Gastrocnemius medialis (tissue), 4 donors: Measurements from ENCODE around the gene TMIE. TPM values are rescaled to one million over a fixed set of nuclear protein-coding genes. Genes with fewer than 3 reads are reported as not detected.
A peak's percentile ranks its signal among the peaks of the same experiment; 100 is the strongest.

Source experiments
- ATAC-seq, 2 donors: fragments of 150-250 bp; one replicate each; pipeline ENCODE4 v1.9.1; 2016
- DNase-seq, 2 donors: peaks; one replicate each; pipeline ENCODE4 v3.0.0-alpha.2; 2019
- H3K27ac ChIP-seq, 4 donors: fragments of 200-600 bp; sonication (generic); 1 replicate in 1 of 4; 2 replicates in 3 of 4; pipeline ENCODE4 v1.5.1; 2016 to 2018; ENCODE audit warnings: mild to moderate bottlenecking in 2 of 4, moderate library complexity in 1 of 4
- H3K27me3 ChIP-seq, 3 donors: fragments of 200-600 bp; sonication (generic) in 2 of 3; 1 replicate in 1 of 3; 2 replicates in 2 of 3; pipeline versions ENCODE4 v1.5.1 to v1.6.0; 2016 to 2019; ENCODE audit warnings: mild to moderate bottlenecking in 1 of 3, moderate library complexity in 1 of 3
- H3K36me3 ChIP-seq, 2 donors: fragments of 200-600 bp; sonication (generic) in 1 of 2; one replicate each; pipeline ENCODE4 v1.5.1; 2017 to 2018
- H3K4me1 ChIP-seq, 2 donors: fragments of 200-600 bp; sonication (generic) in 1 of 2; one replicate each; pipeline ENCODE4 v1.5.1; 2016 to 2017; ENCODE audit warnings: mild to moderate bottlenecking in 2 of 2
- H3K4me3 ChIP-seq, 4 donors: fragments of 200-600 bp; sonication (generic) in 3 of 4; 1 replicate in 1 of 4; 2 replicates in 3 of 4; pipeline ENCODE4 v1.5.1; 2016 to 2019; ENCODE audit warnings: mild to moderate bottlenecking in 2 of 4
- H3K9me3 ChIP-seq, 3 donors: fragments of 200-600 bp; sonication (generic) in 2 of 3; 1 replicate in 1 of 3; 2 replicates in 2 of 3; pipeline ENCODE4 v1.5.1; 2016 to 2019
- CTCF ChIP-seq, 5 experiments: fragments of 450-650 bp in 3 of 5; fragments of 200-600 bp in 2 of 5; sonication (generic) in 2 of 5; IDR thresholded peaks in 4 of 5; conservative IDR thresholded peaks in 1 of 5; 1 replicate in 4 of 5; 2 replicates in 1 of 5; pipeline ENCODE4 v1.5.1; 2016 to 2019; ENCODE audit warnings: antibody characterized with exemption in 5 of 5, mild to moderate bottlenecking in 3 of 5, moderate library complexity in 3 of 5
- POLR2A ChIP-seq, 2 donors: fragments of 450-650 bp; IDR thresholded peaks; one replicate each; pipeline ENCODE4 v1.6.1; 2017; ENCODE audit warnings: antibody characterized with exemption in 2 of 2, mild to moderate bottlenecking in 2 of 2, moderate library complexity in 2 of 2
- in situ Hi-C, 4 donors: fragments of 200-750 bp; cut with MboI; loops; one replicate each; pipeline versions ENCODE4 v1.15.0 to v1.8.0; 2017; ENCODE audit warnings: low sequenced_read_pairs in 4 of 4
- intact Hi-C: fragments of 100-400 bp; cut with DNase I; formaldehyde crosslinking; loops from one replicate; pipeline ENCODE4 v1.15.1; 2023; ENCODE audit warnings: low total_unique reads
- total RNA-seq, 4 donors: library from RNA; depleted of rRNA; stranded (reverse); fragments of >200 nt; gene quantifications; one replicate each; pipeline versions ENCODE4 v1.1.0 to v1.2.3, GENCODE V29; 2016

Gene TMIE
- total RNA-seq, 4 donors from 2014 or later, result 0.20 to 0.26 (median 0.22) TPM; not detected in 1

GRCh38 chr3:46669191-46669999 is 31.8 kb upstream of the TMIE start:
- intact Hi-C loops (no loop called here), in situ Hi-C loops (no loop called here)
- Histone ChIP-seq H3K27ac (no peak overlapping the region), H3K27me3 (no peaks in the 10 kb centered on the region), H3K9me3 (no peaks in the 10 kb centered on the region), H3K4me3 (no peak overlapping the region), H3K36me3 (peaks cover 0 to 18% of the 10 kb centered on the region in 2 donors), H3K4me1 (peaks cover 0 to 1% of the 10 kb centered on the region in 2 donors)
- TF ChIP-seq POLR2A (IDR thresholded peaks at IDR 0.05) (no peak), CTCF (IDR thresholded peaks at IDR 0.05 in 4 of 5, conservative IDR thresholded peaks at IDR 0.05 in 1 of 5) (no peak)
- ATAC-seq, result no peak
- DNase-seq, result peak in 1 of 2 donors; percentile 8

GRCh38 chr3:46670000-46670890 is 30.9 kb upstream of the TMIE start:
- ATAC-seq, result no peak
- in situ Hi-C loops (no loop called here), intact Hi-C loops (no loop called here)
- no peak for TF ChIP-seq CTCF (IDR thresholded peaks at IDR 0.05 in 4 of 5, conservative IDR thresholded peaks at IDR 0.05 in 1 of 5)
- no peak for TF ChIP-seq POLR2A (IDR thresholded peaks at IDR 0.05)
- DNase-seq, result peak in 1 of 2 donors; percentile 6
- Histone ChIP-seq H3K27ac (no peak overlapping the region), H3K9me3 (no peaks in the 10 kb centered on the region), H3K4me3 (no peak overlapping the region), H3K4me1 (no peaks in the 10 kb centered on the region), H3K36me3 (peaks cover 0 to 26% of the 10 kb centered on the region in 2 donors), H3K27me3 (no peaks in the 10 kb centered on the region)

- no peaks in the 10 kb centered on the region for H3K27me3 ChIP-seq
- H3K27ac ChIP-seq, result no peak overlapping the region
- no peaks in the 10 kb centered on the region for H3K4me1 ChIP-seq
- H3K4me3 ChIP-seq, result no peak overlapping the region
- DNase-seq (peak; percentile 1 to 6), ATAC-seq (no peak)
- H3K36me3 ChIP-seq, result peaks cover 0 to 32% of the 10 kb centered on the region in 2 donors
- no peaks in the 10 kb centered on the region for H3K9me3 ChIP-seq
- in situ Hi-C loops (no loop called here), intact Hi-C loops (no loop called here)
- TF ChIP-seq CTCF (IDR thresholded peaks at IDR 0.05 in 4 of 5, conservative IDR thresholded peaks at IDR 0.05 in 1 of 5), result no peak
- no peak for TF ChIP-seq POLR2A (IDR thresholded peaks at IDR 0.05)
Observed at GRCh38 chr3:46670891-46671427, 30.2 kb upstream of the TMIE start.

- H3K27me3 ChIP-seq, result no peaks in the 10 kb centered on the region
- no peaks in the 10 kb centered on the region for H3K9me3 ChIP-seq
- TF ChIP-seq CTCF (IDR thresholded peaks at IDR 0.05 in 4 of 5, conservative IDR thresholded peaks at IDR 0.05 in 1 of 5) (no peak), POLR2A (IDR thresholded peaks at IDR 0.05) (no peak)
- H3K36me3 ChIP-seq, result peaks cover 0 to 34% of the 10 kb centered on the region in 2 donors
- in situ Hi-C loops (no loop called here), intact Hi-C loops (no loop called here)
- DNase-seq, result peak; percentile 1 to 10
- ATAC-seq, result no peak
- no peaks in the 10 kb centered on the region for H3K4me1 ChIP-seq
- no peak overlapping the region for H3K4me3 ChIP-seq
- no peak overlapping the region for H3K27ac ChIP-seq
Observed at GRCh38 chr3:46671541-46672348, 29.4 kb upstream of the TMIE start.
